ENCODE measurements around the gene PES1.

DNA sequence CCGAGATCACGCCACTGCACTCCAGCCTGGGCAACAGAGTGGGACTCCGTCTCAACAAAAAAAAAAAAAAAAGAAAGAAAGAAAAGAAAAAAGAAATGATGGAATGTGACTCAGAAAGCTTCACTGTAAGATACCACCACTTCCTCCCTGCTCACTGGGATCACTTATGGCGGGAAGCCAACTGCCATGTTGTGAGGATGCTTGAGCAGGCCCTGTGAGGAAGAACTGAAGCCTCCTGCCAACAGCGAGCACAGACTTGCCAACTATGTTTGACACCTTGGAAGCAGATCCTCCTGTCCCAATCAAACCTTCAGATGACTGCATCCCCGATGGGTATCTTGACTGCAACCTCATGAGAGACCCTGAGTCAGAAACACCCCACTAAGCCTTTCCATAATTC is 53.4 kb downstream of the PES1 start:
- TF ChIP-seq, protein P1, sequence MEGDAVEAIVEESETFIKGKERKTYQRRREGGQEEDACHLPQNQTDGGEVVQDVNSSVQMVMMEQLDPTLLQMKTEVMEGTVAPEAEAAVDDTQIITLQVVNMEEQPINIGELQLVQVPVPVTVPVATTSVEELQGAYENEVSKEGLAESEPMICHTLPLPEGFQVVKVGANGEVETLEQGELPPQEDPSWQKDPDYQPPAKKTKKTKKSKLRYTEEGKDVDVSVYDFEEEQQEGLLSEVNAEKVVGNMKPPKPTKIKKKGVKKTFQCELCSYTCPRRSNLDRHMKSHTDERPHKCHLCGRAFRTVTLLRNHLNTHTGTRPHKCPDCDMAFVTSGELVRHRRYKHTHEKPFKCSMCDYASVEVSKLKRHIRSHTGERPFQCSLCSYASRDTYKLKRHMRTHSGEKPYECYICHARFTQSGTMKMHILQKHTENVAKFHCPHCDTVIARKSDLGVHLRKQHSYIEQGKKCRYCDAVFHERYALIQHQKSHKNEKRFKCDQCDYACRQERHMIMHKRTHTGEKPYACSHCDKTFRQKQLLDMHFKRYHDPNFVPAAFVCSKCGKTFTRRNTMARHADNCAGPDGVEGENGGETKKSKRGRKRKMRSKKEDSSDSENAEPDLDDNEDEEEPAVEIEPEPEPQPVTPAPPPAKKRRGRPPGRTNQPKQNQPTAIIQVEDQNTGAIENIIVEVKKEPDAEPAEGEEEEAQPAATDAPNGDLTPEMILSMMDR (IDR thresholded peaks at IDR 0.05; ENCODE audit: extremely low read depth in 1 of 2, insufficient read depth in 1 of 2, low read depth in 1 of 2, low read length in 2 of 2): no peak
- no peak for TF ChIP-seq POLR2A (IDR thresholded peaks at IDR 0.05; ENCODE audit: low read depth, low read length)
- TF ChIP-seq POLR2AphosphoS5 (IDR thresholded peaks at IDR 0.05; ENCODE audit: insufficient read depth, low read depth, low read length): no peak
- TF ChIP-seq EZH2 (IDR thresholded peaks at IDR 0.05; ENCODE audit: borderline replicate concordance, low read depth, low read length, severe bottlenecking): no peak
- TF ChIP-seq, protein P2, sequence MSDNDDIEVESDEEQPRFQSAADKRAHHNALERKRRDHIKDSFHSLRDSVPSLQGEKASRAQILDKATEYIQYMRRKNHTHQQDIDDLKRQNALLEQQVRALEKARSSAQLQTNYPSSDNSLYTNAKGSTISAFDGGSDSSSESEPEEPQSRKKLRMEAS (IDR thresholded peaks at IDR 0.05; ENCODE audit: insufficient read depth, insufficient read length): no peak
- TF ChIP-seq GATA2 (IDR thresholded peaks at IDR 0.05; ENCODE audit: insufficient read depth, insufficient read length, low read depth, low read length): no peak

All from endothelial cell of umbilical vein (primary cell).